Thyroid gland (tissue), 4 donors: Measurements from ENCODE around the gene KCTD18.

Experiments
- POLR2A ChIP-seq, 2 donors: fragments of 450-650 bp; IDR thresholded peaks; one replicate each; pipeline ENCODE4 v1.6.1; 2017; ENCODE audit warnings: antibody characterized with exemption in 2 of 2, mild to moderate bottlenecking in 2 of 2, moderate library complexity in 1 of 2
- TF ChIP-seq, protein P1 (sequence below), 6 experiments: fragments of 200-600 bp in 3 of 6; fragments of 450-650 bp in 3 of 6; sonication (generic) in 3 of 6; IDR thresholded peaks; one replicate each; pipeline ENCODE4 v1.5.1; 2016 to 2019; ENCODE audit warnings: antibody characterized with exemption in 6 of 6, mild to moderate bottlenecking in 2 of 6, inconsistent platforms in 1 of 6, moderate library complexity in 1 of 6

DNA sequence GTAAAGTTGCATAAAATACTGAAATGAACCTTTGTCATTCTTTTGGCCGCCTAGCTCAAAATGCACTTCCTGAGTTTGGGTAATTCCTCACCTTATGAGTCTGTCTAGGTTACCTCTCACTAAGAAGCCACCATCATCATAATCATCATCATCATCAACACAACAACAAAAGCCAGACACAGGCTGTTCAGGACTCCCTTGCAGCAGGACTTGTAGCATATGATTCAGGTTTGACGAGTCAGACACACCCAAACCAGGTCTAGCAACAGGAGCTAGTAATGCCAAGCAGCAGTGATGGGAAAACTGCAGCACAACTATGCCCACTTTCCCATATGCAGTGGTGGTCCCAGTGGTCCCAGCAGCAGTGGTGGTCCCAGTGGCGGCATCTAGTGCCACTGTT, 13.3 kb upstream of the KCTD18 start:
- TF ChIP-seq, protein P1, sequence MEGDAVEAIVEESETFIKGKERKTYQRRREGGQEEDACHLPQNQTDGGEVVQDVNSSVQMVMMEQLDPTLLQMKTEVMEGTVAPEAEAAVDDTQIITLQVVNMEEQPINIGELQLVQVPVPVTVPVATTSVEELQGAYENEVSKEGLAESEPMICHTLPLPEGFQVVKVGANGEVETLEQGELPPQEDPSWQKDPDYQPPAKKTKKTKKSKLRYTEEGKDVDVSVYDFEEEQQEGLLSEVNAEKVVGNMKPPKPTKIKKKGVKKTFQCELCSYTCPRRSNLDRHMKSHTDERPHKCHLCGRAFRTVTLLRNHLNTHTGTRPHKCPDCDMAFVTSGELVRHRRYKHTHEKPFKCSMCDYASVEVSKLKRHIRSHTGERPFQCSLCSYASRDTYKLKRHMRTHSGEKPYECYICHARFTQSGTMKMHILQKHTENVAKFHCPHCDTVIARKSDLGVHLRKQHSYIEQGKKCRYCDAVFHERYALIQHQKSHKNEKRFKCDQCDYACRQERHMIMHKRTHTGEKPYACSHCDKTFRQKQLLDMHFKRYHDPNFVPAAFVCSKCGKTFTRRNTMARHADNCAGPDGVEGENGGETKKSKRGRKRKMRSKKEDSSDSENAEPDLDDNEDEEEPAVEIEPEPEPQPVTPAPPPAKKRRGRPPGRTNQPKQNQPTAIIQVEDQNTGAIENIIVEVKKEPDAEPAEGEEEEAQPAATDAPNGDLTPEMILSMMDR (IDR thresholded peaks at IDR 0.05), result no peak
- TF ChIP-seq POLR2A (IDR thresholded peaks at IDR 0.05), result no peak
